ENCODE measurements around the gene BANF1.
"Not testable (repeated sequence)": the region's sequence is repeated elsewhere in the genome, so short reads cannot be mapped to it uniquely, and the experiment has no call there.

BANF1 gene

DNA sequence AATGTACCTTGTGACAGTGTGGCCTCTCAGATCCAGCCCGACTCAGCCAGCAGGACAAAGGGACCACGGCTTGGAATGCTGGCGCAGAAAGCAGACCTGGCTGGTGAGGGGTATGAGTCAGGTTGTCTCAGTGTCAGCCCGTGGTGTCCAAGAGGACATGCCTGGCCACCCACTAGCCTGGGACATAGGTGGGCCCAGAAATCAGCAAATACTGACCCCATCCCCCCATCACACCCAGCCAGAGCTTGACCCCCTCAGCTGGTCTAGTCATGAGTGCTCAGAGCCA lies 4.5 kb downstream of the BANF1 start:
- TF ChIP-seq, protein P1, sequence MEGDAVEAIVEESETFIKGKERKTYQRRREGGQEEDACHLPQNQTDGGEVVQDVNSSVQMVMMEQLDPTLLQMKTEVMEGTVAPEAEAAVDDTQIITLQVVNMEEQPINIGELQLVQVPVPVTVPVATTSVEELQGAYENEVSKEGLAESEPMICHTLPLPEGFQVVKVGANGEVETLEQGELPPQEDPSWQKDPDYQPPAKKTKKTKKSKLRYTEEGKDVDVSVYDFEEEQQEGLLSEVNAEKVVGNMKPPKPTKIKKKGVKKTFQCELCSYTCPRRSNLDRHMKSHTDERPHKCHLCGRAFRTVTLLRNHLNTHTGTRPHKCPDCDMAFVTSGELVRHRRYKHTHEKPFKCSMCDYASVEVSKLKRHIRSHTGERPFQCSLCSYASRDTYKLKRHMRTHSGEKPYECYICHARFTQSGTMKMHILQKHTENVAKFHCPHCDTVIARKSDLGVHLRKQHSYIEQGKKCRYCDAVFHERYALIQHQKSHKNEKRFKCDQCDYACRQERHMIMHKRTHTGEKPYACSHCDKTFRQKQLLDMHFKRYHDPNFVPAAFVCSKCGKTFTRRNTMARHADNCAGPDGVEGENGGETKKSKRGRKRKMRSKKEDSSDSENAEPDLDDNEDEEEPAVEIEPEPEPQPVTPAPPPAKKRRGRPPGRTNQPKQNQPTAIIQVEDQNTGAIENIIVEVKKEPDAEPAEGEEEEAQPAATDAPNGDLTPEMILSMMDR (IDR thresholded peaks at IDR 0.05; ENCODE audit: low read depth, low read length), result no peak
- no peak for DNase-seq (ENCODE audit: extremely low read depth, low read depth)

DNA sequence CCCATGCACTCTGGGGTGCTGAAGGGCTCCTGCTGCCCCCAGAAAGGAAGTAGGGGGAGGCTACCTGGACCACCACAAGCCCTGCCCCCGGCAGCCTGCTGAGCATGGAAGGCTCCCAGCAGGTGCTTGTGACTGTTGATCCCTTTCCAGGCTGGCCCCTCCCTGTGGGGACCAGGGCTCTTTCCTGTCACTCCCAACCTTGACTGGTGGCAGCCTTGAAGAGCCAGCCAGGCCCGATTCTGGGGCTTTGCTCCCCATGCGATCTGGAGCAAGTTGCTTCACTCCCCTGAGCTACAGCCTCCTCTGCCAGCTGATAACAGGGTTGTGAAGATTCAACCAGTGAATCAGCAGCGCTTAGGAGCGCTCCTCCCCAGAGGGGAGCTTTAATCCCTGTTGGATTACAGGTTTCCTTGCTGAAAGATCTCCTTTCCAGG lies 4.9 kb downstream of the BANF1 start:
- no peak for DNase-seq (ENCODE audit: extremely low read depth, low read depth)
- TF ChIP-seq, protein P1 (IDR thresholded peaks at IDR 0.05; ENCODE audit: low read depth, low read length), result no peak

DNA sequence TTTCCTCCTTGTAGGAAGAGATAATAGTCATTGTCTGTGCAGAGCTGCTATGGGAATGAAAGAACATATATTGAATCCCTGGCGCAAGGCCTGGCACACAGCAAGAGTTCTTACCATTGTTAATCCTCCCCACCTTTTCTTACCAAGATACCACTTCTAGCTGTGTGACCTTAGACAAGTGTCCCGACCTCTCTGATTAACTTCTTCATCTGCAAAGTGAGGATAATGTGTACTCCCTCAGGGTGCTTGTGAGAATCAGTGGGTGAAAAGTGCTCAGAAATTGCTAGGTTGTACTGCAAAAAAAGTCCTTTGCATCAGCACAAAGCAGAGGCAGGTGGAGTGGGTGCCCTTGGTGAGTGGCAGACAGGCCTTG lies 5.8 kb downstream of the BANF1 start:
- DNase-seq (ENCODE audit: extremely low read depth, low read depth), result no peak
- TF ChIP-seq, protein P1 (IDR thresholded peaks at IDR 0.05; ENCODE audit: low read depth, low read length), result no peak

DNA sequence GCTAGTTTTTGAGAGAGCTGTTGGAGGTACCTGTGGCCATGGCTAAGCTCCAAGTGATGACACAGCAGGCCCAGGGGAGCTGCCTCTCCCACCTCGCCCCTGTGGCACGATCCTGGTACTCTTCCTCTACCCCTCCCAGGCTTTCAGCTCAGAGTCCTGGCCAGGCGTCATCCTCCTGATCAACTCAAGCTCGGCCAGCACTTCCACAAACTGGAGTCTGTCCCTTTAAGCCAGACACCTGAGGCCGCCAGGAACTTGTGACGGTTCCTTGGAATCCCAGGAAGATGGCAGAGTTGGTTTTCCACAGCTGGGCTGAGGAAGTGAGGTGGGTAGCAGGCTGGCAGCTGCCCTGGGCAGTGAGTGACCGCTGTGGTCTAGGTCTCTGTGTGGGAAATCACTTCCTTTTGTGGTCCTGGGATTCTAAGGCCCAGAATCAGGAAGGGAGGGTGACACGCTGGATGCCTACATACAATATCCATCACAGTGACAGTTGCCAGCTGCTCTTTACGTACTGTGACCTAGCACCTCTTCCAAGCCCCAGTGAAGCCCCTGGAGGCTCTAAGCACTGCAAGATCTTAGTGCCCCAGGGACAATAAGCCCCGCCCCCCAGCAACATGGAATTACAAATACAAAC lies 6.3 kb downstream of the BANF1 start:
- no peak for DNase-seq (ENCODE audit: extremely low read depth, low read depth)
- TF ChIP-seq, protein P1 (IDR thresholded peaks at IDR 0.05; ENCODE audit: low read depth, low read length), result no peak

DNA sequence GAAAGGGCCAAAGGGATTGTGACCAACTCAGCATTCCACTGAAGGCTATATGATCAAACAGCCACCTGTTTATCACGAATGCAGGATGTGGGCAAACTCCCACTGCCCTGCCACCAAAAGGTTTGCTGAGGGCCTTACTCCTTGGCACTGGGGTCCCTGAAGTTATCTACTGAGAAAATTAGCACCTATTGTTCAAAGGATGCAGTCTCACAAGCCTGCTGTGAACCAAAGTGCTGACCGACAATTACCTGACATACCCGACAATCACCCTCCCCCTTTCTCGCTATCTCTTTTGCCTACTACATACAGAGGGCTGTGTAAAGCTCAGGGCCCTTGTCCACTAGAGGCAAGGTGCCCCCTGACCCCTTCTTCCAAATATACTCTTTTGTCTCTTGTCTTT lies 7.7 kb downstream of the BANF1 start:
- DNase-seq (ENCODE audit: extremely low read depth, low read depth), result not testable (repeated sequence)

DNA sequence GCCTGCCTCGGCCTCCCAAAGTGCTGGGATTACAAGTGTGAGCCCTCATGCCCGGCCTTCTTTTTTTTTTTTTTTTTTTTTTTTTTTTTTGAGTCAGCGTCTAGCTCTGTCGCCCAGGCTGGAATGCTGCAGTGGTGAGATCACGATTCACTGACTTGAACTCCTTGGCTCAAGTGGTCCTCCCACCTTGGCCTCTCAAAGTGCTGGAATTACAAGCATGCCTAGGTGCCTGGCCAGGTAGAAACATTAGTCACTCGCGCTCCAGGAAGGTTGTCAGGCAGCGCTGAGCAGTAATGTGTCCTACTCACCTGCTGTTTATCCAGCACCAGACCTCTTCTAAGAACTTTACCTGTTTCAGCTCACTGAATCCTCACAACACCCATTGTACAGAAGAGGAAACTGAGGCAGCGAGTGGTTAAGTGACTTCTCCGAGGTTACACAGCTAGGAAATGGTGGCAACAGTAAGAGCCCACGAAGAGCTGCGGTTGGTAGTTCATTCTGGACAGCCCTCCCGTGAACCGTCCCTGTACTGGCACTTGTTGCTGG lies 9.0 kb downstream of the BANF1 start:
- DNase-seq (ENCODE audit: extremely low read depth, low read depth), result no peak
- TF ChIP-seq, protein P1 (IDR thresholded peaks at IDR 0.05; ENCODE audit: low read depth, low read length), result no peak

DNA sequence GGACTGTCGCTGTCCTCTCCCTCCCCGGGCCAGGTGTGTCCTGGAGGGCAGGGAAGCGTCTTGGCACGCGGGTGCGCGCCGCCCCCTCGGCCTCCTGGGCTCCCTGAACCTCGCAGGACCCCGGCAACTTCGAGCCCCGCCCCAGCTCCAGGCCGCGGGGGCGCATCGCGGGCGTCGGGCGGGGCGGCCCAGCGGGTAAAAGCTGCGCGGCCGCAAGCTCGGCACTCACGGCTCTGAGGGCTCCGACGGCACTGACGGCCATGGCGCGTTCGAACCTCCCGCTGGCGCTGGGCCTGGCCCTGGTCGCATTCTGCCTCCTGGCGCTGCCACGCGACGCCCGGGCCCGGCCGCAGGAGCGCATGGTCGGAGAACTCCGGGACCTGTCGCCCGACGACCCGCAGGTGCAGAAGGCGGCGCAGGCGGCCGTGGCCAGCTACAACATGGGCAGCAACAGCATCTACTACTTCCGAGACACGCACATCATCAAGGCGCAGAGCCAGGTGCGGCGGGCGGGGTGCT lies 9.5 kb downstream of the BANF1 start, which contains the start of gene CST6:
TSS of gene CST6 (plus strand) at position 224 of the 519 bp plus-strand sequence. CDS start at position 261, 37 bp downstream.
- no peak for DNase-seq (ENCODE audit: extremely low read depth, low read depth)
- TF ChIP-seq, protein P1 (IDR thresholded peaks at IDR 0.05; ENCODE audit: low read depth, low read length), result no peak

Measured in AG09319 (cell line).